Cerebellar cortex (tissue), 1 donor: ENCODE data around the gene ADORA1.
A peak's percentile ranks its signal among the peaks of the same experiment; 100 is the strongest.

Source experiments
- DNase-seq: peaks from one replicate; pipeline ENCODE4 v3.0.0-alpha.2; 2015; ENCODE audit warnings: low spot score

The ADORA1 gene

GRCh38 chr1:203127666-203128430 lies at the start of gene ADORA1:
ADORA1 (plus strand) TSS chr1:203127726; CDS start chr1:203128842, 1,116 bp downstream.
- DNase-seq: peak; percentile 88

DNA sequence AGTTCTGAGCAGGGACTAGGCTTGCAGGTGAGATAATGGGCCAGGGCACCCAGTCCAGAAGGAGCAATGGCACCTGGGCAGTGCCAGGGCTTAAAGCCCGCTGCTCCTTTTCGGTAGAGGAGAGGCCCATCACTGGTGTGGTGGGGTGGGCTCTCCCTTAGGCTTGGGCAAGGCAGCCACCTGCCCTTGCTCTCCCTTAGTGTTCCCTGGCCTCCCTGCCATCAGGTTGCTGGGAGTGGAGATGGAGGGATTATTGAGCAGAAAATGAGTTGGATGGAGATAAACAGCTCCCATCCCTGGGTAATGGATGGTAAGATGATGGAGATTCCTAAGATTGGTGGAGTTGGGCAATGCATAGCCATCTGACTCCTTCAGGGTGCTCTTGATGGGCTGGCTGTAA lies 49.6 kb upstream of the ADORA1 start:
- no peak for DNase-seq

GRCh38 chr1:203078478-203078877 lies 49.0 kb upstream of the ADORA1 start:
- DNase-seq: no peak

- DNase-seq: no peak
These were observed 47.1 kb upstream of the ADORA1 start for GRCh38 chr1:203080456-203080855.

DNA sequence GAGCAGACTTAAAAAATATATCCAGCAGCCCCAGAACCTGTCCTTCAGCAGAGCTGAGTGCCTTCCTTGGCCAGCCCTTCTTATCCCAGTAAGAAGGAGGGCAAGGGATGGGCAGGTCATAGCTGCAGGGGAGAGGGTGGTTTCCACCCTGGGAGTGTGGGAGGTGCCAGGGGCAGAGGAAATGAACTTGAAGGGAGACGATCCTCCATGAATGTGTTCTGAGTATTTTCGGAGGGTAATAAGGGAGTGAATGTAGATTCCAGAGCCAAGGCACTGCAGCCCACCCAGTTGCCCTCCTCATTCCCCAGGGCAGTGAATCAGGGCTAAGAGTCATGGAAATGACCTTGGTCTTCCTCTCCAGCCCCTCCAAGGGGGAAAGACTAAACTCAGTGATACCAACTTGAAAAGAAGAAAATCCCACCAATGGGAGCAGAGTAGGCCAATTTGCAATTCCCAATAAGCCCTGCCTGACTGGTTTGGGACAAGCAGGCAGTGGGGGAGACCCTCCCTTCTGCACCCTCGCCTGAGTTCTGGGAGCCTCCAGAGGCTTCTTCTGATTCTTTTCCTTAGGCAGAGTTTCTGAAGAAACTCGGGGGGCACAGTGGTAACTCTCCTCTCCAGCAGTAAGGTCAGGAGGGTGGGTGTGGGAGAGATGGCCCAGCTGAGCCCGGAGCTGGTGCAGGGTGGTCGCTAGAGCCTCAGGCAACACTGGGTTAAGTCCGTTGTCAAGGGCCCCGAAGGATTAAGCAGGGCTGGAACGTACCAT lies 45.9 kb upstream of the ADORA1 start:
- DNase-seq: no peak

DNA sequence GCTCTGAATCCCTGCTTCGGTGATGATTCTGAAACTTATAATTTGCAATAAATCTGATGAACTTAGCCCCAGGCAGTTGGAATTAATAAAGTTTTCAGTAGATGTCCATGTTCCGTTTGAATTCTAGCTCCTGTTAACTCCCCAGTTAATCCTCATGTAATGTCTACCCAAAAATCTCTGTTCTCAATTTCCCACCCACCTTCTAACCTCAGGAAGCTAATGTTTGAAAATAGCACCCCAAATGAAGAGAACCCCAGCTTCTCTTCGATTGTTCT lies 45.4 kb upstream of the ADORA1 start:
- no peak for DNase-seq

GRCh38 chr1:203082571-203083462 lies 44.7 kb upstream of the ADORA1 start:
- DNase-seq: no peak

DNA sequence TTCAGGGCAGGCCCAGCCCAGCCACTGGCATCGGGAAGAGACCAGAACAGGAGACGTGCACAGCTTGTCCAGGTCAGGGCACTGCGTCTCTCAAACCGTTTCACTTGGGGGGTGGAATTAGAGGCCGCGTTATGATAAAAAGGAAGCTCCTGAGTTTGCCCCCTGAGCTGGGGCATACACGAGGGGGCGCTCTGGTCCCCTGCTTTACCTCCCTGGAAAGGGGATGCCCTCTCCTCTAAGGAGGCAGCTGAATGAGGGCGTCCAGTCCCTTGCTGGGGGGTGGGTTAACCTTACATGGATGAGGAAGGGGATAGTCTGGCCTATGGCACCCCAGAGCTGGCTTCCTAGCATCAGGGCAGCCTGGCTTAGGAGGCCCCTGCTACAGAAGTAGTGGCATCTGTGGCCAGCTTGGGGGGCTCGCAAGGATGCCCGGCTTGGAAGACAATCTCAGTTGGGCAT lies 44.0 kb upstream of the ADORA1 start:
- no peak for DNase-seq

DNA sequence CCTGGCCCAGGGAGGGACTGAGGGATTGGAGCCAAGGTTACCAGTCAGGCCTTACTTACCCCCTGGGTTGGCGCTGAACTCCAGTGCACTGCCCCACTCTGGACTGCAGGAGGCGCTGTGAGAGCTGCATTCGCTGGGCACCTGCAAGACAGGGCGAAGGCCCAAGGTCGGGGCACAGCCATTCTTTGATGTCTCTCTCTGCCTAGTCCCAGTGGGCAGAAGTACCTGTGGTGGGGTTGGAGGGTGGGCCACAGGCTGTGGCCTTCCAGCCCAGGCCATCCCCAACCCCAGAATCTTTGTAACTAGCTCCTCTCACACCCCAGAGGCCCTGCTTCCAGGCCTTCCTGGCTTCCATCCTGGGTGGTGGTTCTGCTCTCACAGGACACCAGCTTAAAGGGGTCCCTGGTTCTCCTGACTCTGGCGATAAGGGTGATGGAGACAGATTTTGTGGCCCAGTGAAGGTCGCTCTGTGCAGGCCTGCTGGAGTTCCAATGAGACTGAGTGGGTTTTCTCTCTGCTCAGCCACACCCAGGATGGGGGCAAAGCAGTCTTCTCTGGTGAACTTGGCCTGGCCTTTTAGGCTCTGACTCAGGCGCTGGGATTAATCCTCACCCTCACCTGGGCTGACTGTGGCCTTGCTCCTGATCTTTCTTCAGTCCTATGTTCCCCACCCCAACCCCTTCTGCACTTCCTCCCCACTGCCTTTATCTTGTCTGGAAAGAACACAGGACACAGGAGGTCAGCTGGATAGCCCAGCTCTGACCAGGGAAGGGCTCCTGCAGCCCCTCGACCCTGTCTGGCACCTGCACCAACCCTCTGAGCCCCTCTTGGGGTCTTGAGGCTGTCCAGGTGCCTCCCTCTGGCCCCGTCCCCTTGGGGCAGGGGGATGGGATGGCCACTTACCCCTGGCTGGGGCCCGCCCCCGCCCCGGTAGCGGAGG lies 42.7 kb upstream of the ADORA1 start:
- DNase-seq: no peak

DNA sequence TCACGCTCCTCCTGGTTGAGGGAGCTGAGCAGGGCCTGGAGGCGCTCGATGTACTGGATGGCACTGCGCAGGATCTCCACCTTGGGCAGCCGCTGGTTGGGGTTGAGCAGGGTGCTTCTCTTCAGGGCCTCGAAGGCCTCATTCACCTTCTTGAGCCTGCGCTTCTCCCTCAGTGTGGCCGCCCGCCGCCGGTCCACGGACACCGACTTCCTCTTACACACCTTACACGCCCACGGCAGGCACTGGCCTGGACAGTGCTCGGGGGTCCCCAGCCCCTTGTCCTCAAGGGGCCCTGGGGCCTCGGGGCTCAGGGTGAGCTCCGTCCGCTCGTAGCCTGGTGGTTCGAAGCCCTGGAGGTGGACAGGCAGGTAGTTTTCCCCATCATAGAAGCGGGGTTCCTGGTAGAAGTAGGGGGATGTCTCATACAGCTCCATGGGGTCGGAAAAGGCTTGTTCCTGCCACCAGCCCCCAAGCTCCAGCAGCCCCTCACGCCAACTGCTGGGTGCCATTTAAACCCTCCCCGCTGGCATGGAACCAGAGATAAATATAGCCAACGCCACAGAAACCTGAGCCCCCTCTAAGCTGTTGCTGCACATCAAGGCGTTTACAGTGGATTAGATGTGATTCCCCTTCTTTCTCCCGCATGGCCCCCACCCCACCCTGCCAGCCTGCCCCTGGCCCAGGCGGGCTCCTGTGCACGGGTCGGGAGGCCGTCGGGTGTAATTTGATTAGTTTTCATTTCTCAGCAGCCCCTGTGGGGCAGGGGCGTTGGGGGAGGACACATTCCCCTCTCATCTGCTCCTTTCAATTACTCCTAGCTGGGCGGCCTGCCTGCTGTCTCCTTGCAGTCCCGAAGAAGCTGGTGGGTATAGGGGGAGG lies 41.8 kb upstream of the ADORA1 start, which contains the start of gene MYOG:
Gene MYOG, minus strand, starts transcription at position 485 of the 879 bp plus-strand sequence. Its CDS starts 51 bp downstream, at position 434.
- no peak for DNase-seq

GRCh38 chr1:203086992-203087763 lies 40.3 kb upstream of the ADORA1 start:
- no peak for DNase-seq

GRCh38 chr1:203088441-203088840 lies 39.1 kb upstream of the ADORA1 start:
- DNase-seq: no peak

GRCh38 chr1:203089001-203089650 lies 38.4 kb upstream of the ADORA1 start:
- no peak for DNase-seq

- DNase-seq: no peak
These were observed 37.9 kb upstream of the ADORA1 start for GRCh38 chr1:203089651-203090045.

- no peak for DNase-seq
These were observed 36.9 kb upstream of the ADORA1 start for GRCh38 chr1:203090421-203091198.

DNA sequence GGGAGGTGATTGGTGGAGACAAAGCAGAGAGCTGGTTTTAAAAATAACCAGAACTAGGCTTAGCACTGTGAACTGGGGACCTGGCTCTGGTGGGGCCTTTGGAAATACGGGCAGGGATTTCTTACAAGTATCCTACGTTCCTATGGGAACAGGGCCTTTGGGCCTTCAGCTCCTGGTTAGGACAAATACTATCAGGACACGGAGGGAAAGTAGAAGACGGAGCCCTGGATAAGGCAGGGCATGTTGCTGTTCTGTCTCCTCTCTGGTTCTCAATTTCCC lies 36.4 kb upstream of the ADORA1 start:
- no peak for DNase-seq

DNA sequence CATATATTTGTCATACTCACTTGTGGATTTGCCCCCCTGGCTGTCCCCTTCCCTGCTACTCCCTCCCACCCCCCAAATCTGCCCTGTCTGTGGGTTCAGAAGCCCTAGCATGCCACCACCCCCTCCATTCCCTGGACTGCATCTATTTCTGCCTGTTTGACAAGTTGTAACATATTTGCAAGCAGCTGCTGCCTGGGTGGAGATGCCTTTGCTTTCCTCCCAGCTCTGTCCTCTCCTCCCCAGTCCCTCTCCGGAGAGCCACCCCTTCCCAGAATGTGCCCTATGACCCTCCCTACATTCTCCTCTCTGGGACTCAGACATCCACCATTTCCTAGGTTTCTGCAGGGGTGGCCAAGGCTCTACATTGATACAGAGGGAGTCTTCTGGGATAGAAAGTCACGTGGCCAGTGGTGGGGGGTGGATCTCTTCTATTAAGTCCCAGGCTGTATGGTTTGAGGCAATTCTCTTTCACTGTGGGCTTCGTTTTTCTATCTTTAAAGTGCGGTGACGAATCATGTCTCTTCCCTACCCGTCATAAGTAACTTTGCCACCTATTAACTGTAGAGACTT lies 35.7 kb upstream of the ADORA1 start:
- DNase-seq: no peak
